LNCaP clone FGC (cell line): ENCODE measurements around the gene PREP.
A peak's percentile ranks its signal among the peaks of the same experiment; 100 is the strongest.

Source experiments
- DNase-seq: peaks from one replicate; pipeline ENCODE4 v3.0.0-alpha.2; 2011; ENCODE audit warnings: low read depth
- H3K4me3 ChIP-seq: 2 replicates; pipeline ENCODE4 v1.5.1; 2011; ENCODE audit warnings: mild to moderate bottlenecking, low read depth, low read length, control low read depth
- TF ChIP-seq, protein P1 (sequence below): IDR thresholded peaks from 2 replicates; pipeline ENCODE4 v1.5.1; 2012; ENCODE audit warnings: mild to moderate bottlenecking; ENCODE audit not compliant: control insufficient read depth, insufficient read depth; ENCODE audit errors: extremely low read depth

PREP gene

DNA sequence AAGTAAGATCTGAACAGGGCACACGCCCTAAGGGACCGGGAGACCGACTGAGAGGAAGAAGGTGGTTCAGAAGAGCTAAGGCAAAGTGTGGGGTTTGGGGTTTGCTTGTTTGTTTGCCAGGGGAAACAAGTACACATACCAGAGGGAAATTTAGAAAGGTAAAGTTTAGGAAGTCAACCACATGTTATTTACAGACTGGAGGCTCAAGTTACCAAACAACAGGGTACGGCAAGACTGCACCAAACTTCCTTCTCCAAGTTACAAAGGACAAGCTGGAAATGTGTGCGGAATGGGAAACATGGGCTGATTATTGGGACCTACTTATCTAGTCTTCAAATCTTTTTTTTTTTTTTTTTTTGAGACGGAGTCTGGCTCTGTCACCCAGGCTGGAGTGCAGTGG is 11.2 kb downstream of the PREP start:
- TF ChIP-seq, protein P1, sequence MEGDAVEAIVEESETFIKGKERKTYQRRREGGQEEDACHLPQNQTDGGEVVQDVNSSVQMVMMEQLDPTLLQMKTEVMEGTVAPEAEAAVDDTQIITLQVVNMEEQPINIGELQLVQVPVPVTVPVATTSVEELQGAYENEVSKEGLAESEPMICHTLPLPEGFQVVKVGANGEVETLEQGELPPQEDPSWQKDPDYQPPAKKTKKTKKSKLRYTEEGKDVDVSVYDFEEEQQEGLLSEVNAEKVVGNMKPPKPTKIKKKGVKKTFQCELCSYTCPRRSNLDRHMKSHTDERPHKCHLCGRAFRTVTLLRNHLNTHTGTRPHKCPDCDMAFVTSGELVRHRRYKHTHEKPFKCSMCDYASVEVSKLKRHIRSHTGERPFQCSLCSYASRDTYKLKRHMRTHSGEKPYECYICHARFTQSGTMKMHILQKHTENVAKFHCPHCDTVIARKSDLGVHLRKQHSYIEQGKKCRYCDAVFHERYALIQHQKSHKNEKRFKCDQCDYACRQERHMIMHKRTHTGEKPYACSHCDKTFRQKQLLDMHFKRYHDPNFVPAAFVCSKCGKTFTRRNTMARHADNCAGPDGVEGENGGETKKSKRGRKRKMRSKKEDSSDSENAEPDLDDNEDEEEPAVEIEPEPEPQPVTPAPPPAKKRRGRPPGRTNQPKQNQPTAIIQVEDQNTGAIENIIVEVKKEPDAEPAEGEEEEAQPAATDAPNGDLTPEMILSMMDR = no peak
- no peak overlapping the region for H3K4me3 ChIP-seq
- DNase-seq = peak; percentile 69

DNA sequence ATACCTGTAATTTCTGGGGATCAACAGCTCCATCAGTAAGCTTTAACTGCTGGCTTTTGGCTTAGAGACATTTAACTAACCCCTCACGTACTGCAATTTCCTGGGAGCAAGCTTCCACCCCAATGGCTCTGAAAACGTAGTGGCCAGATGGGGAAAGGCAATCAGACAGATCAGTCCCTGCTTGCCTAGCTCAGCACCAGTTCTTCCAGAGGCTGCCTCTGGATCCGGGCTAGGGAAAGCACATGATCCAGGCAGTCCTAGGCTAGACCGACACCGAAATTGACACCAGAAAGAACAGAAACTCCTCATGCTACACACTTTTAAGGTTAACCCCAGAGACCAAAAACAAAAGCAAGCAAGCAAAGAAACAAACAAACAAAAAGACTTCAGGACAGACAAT is 13.3 kb downstream of the PREP start:
- TF ChIP-seq, protein P1 = no peak
- DNase-seq = no peak
- no peak overlapping the region for H3K4me3 ChIP-seq

DNA sequence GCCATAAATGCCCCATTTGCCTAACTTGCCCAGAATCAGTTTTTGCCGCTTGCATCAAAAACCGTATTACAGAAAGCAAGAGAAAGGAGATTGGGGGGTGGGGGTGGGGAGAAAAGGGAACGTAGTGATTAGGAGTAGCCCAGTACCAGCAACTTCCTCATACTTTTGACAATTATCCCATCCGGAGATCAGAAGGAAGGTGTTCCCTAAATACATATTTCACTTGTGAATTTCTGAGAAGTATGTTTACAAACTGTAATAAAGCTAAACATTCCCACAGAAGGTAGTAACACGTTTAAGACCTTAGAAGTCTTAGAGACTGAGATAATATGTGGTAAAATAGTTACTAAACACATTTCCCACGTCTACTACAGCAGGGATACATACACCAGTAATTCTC is 14.5 kb downstream of the PREP start:
- no peak overlapping the region for H3K4me3 ChIP-seq
- TF ChIP-seq, protein P1 = no peak
- no peak for DNase-seq

DNA sequence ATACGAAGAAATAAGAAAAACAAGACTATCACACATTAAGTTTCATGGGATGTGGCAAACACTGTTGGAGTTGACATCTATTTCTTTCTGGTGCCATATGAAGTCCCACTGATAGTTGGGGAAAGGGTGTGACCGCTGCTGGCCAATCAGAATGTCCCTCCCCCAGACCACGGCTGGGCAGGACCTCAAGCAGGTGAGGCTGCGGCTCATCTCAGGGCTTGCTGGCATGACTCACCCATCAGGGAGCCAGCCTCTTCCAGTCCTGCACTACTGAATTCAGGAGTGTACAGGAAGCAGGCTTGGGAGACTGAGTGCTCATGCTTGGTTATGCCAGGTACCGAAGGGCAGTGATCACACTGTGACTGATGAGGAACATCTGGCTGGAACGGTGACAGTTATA is 18.9 kb downstream of the PREP start:
- H3K4me3 ChIP-seq = no peak overlapping the region
- DNase-seq = no peak
- TF ChIP-seq, protein P1 = no peak

DNA sequence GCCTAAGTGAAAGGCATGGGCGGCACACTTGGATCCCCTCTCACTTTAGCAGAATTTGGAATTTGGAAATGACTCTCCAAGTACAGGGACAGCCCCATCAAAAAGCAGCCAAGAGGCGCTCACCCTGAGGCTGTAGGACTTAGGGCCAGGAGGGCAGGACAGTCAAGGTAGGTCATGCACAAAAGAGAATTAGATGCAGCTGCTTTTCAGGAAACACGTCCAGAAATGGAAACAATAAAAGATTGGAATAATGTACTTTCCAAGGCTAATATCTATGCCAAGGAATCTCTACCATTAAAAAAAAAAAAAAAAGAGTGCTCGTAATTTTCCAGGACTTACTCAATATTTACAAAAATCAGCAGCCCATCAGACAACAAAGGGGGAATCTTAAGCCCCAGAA is 19.9 kb downstream of the PREP start:
- no peak overlapping the region for H3K4me3 ChIP-seq
- TF ChIP-seq, protein P1 = no peak
- DNase-seq = no peak

DNA sequence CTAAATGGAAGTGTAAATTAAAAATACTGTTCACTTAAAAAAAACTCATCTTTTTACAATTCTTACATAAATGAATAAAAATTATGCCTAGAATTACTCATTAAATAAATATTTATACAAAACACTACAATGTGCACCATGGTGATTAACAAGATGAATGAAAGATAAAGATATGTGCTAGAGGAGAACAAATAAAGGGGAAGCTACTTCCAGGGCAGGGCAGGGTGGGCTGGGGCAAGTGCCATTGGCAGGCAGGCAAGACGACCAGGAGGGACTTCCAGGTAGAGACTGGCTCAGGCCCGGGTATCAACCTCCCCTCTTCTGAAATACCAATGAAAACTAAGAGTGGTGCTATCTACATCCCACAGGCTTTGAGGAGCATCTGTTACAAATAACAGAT is 20.4 kb downstream of the PREP start:
- DNase-seq = no peak
- no peak overlapping the region for H3K4me3 ChIP-seq
- TF ChIP-seq, protein P1 = no peak

DNA sequence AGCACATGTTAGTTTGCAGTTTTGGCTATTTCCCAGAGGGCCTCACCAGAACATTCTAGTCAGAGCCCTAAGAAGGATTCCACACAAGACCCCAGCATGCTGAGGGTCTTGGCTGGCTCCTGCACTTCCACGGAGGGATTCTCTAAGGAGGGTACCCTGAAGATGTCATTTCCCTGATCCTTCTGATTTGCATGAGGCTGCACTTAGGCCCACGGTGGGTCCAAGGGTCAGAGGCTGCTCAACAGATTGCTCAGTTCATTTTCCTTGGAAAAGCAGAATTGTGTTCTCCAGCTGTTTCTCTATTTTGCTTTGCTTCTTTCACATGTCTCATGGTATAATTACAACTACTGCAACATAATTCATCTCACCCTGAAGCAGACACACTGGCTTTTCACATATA is 22.2 kb downstream of the PREP start:
- TF ChIP-seq, protein P1 = no peak
- H3K4me3 ChIP-seq = no peak overlapping the region
- DNase-seq = no peak
